Forelimb muscle (tissue), 1 donor: Measurements from ENCODE around the gene NR5A2. TPM values are rescaled to one million over a fixed set of nuclear protein-coding genes. Genes with fewer than 3 reads are reported as not detected.

Source experiments
- DNase-seq: peaks from one replicate; pipeline ENCODE4 v3.0.0-alpha.2; 2013; ENCODE audit warnings: low read depth
- polyA plus RNA-seq: library from polyadenylated mRNA; unstranded; fragments of 120-200 nt; gene quantifications from one replicate; pipeline ENCODE4 v1.2.1, GENCODE V29; 2013; ENCODE audit not compliant: insufficient read length

NR5A2 gene
- polyA plus RNA-seq, 1 donor: 1.7 TPM

GRCh38 chr1:200035956-200036618, 8.6 kb downstream of the NR5A2 start:
- no peak for DNase-seq

- no peak for DNase-seq
Observed at GRCh38 chr1:200036619-200037270, 9.2 kb downstream of the NR5A2 start.

GRCh38 chr1:200037501-200037900, 10.0 kb downstream of the NR5A2 start:
- no peak for DNase-seq

- DNase-seq: no peak
Observed at GRCh38 chr1:200037904-200038303, 10.4 kb downstream of the NR5A2 start.

DNA sequence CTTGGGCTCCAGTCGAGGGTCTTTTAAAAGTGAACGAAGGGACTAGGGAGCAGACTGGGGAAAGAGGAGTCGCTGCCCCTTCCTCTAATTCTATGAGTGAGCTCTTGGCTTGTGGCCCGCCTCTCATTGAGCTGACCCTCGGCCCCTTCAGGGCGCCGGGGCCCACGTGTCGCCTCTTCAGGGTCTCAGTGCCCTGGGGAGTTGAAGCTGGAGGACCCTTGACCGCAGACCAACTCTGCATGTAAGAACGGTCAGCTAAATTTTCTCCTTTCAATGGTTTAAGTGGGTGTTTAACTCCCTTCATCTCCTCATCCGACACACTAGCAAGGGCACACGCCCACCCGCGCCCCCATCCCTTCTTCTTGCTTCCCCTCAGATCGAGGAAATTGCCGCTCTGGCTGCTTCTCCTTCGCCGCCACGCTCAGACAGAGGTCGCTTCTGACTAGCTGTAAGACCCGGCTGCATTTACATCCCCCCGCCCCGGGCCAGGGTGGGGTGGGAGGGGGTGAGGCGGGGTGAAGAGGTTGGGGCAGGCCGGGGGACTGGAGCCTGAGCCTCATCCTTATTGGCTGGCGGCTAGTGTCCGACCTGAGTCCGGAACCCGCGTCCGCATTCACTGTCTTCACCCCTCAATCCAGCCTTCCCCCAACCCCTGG, 10.9 kb downstream of the NR5A2 start:
- DNase-seq: no peak

- DNase-seq: no peak
Observed at GRCh38 chr1:200038981-200039848, 11.7 kb downstream of the NR5A2 start.

- DNase-seq: no peak
Observed at GRCh38 chr1:200039849-200040474, 12.5 kb downstream of the NR5A2 start.

GRCh38 chr1:200040481-200041138, 13.1 kb downstream of the NR5A2 start:
- DNase-seq: no peak

GRCh38 chr1:200041337-200042118, 14.0 kb downstream of the NR5A2 start:
- DNase-seq: no peak

GRCh38 chr1:200042119-200042551, 14.6 kb downstream of the NR5A2 start:
- no peak for DNase-seq

- DNase-seq: no peak
Observed at GRCh38 chr1:200042552-200043335, 15.2 kb downstream of the NR5A2 start.

DNA sequence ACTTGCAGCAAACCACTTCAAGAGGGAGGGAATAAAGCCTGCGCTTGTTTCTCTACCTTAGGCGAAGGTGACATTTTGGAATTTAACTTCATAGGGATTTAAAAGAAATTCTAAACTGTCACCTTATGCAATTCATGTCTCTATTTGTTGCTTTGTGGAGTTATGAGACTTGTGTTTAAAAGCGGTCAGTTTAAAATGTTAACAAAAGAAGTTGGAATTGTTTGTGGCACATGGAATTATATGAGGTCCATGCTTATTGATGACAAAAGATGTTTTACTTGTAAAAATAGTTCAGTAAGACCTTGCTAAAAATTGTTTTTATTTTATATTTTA, 15.8 kb downstream of the NR5A2 start:
- DNase-seq: no peak

GRCh38 chr1:200046115-200046514, 18.6 kb downstream of the NR5A2 start:
- no peak for DNase-seq

- DNase-seq: no peak
Observed at GRCh38 chr1:200048244-200048643, 20.7 kb downstream of the NR5A2 start.

GRCh38 chr1:200049810-200050209, 22.3 kb downstream of the NR5A2 start:
- no peak for DNase-seq

DNA sequence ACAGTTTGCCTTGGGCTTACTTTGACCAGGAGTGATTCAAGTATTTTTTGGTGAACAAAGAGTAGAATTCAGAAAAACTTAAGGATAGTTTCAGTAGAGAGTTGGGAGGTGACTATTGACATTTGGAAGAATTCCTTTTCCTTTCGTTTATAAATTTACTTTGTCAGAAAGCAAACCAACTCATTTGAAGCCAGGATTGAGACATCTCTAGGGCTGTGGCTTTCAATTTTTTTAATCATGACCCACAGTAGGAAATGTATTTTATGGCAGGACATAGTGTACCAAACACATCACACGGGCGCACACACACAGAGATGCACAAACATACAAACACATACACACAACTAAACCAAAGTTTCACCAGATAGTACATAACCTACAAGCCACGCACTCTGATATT, 24.1 kb downstream of the NR5A2 start:
- no peak for DNase-seq

- DNase-seq: no peak
Observed at GRCh38 chr1:200053091-200053490, 25.6 kb downstream of the NR5A2 start.

DNA sequence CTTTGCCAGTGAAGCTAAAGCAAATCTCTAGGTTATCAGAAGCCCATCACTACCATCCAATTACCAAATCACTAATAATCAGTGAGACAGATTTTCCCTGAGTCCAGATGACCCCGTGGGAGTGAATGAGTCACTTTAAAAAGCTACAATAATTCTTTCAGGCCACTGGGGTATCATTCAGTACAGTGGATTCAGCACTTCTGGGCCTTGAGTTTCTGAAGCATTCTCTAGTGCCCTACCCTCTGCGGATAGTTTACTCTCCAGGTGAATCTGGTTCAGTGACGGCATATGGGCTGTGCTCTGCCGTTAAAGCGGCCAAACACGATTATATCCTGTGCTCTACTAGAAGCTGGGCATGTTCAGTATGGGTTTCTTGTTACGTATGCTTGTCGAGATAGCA, 26.1 kb downstream of the NR5A2 start:
- no peak for DNase-seq

- no peak for DNase-seq
Observed at GRCh38 chr1:200058341-200058740, 30.8 kb downstream of the NR5A2 start.

DNA sequence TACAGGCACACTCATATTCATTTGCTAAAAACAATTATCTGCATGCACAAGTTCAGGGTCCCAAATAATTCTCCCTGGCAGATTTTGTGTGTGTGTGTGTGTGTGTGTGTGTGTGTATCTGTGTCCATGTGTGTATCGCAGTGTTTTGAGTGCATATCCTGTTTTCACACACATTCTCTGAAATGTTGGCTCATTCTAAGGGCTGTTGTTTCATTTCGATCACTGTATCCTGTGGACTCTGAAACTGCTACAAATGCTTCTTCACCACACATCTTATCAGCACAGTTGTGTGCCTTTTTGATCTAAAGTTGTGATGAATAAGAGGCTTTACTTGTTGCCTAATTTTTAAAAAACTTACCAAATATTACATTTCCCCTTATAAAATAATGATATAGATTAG, 34.6 kb downstream of the NR5A2 start:
- DNase-seq: no peak
